Endothelial cell of umbilical vein (primary cell): ENCODE results near the gene KIAA1755. TPM values are rescaled to one million over a fixed set of nuclear protein-coding genes. Genes with fewer than 3 reads are reported as not detected.

ENCODE experiments used
- BruUV-seq: library from RNA; stranded (reverse); fragments of 400-500 nt; replicated peaks from 2 replicates; lab custom pipeline; 2021; lab: Mats Ljungman, UMichigan
- CTCF ChIA-PET: fragments of 300-600, 350-600 bp; sonication (Branson Sonifier 250); formaldehyde crosslinking; loops from one replicate; lab custom pipeline; 2021; ENCODE audit warnings: antibody characterized with exemption, inconsistent platforms; lab: Charles Lee
- POLR2A ChIA-PET: fragments of 300-600, 350-600 bp; sonication (Branson Sonifier 250); formaldehyde crosslinking; loops from one replicate; lab custom pipeline; 2021; ENCODE audit warnings: antibody characterized with exemption, inconsistent platforms; lab: Charles Lee
- DNase-seq: peaks from one replicate; pipeline ENCODE4 v3.0.0-alpha.2; 2011; ENCODE audit warnings: low read depth, low spot score
- FAIRE-seq: peaks from 2 replicates; lab custom pipeline; 2011; peaks lifted over from hg19 to GRCh38; lab: Jason Lieb, UNC
- H2AFZ ChIP-seq: 2 replicates; pipeline ENCODE4 v1.6.0; 2012; ENCODE audit warnings: low read depth, low read length, control low read depth, inconsistent platforms
- H3K27ac ChIP-seq: 2 replicates; pipeline ENCODE4 v1.5.1; 2011; ENCODE audit warnings: low read depth, mild to moderate bottlenecking, control low read depth, low read length, moderate library complexity; ENCODE audit not compliant: insufficient read depth
- H3K27me3 ChIP-seq, 2 experiments: 2 replicates each; pipeline versions ENCODE4 v1.6.0 to v1.6.1; 2011; ENCODE audit warnings: low read length in 2 of 2, mixed read lengths in 1 of 2; ENCODE audit not compliant: control insufficient read depth in 2 of 2, insufficient read depth in 2 of 2
- H3K36me3 ChIP-seq, 2 experiments: 2 replicates in 1 of 2; 3 replicates in 1 of 2; pipeline ENCODE4 v1.5.1; 2011; ENCODE audit warnings: low read length in 2 of 2, mild to moderate bottlenecking in 1 of 2, moderate library complexity in 1 of 2; ENCODE audit not compliant: control insufficient read depth in 2 of 2, insufficient read depth in 2 of 2; ENCODE audit errors: extremely low read depth in 1 of 2
- H3K4me1 ChIP-seq: 3 replicates; pipeline ENCODE4 v1.5.1; 2011; ENCODE audit warnings: mild to moderate bottlenecking, low read length; ENCODE audit not compliant: control insufficient read depth, insufficient read depth; ENCODE audit errors: extremely low read depth
- H3K4me2 ChIP-seq: 2 replicates; pipeline ENCODE4 v1.6.1; 2011; ENCODE audit warnings: low read length, control low read depth, mixed read lengths; ENCODE audit not compliant: insufficient read depth
- H3K4me3 ChIP-seq, 3 experiments: fragments of 200-600 bp in 1 of 3; sonication (generic), shearing (Covaris generic) in 1 of 3; replicated peaks in 1 of 3; 2 replicates each; pipeline ENCODE4 v1.5.1; 2011 to 2016; ENCODE audit warnings: control low read depth in 3 of 3, low read length in 3 of 3, mild to moderate bottlenecking in 2 of 3, inconsistent platforms in 1 of 3, low read depth in 1 of 3, moderate library complexity in 1 of 3; ENCODE audit not compliant: insufficient read depth in 1 of 3
- H3K79me2 ChIP-seq: 2 replicates; pipeline ENCODE4 v1.6.0; 2012; ENCODE audit warnings: low read length, inconsistent platforms; ENCODE audit not compliant: control insufficient read depth, insufficient read depth
- H3K9ac ChIP-seq: replicated peaks from 2 replicates; pipeline ENCODE3; 2011; ENCODE audit warnings: low read length, control low read depth; ENCODE audit not compliant: insufficient read depth; ENCODE audit errors: extremely low read depth
- H3K9me1 ChIP-seq: replicated peaks from 3 replicates; pipeline ENCODE4 v1.6.0; 2011; ENCODE audit warnings: mild to moderate bottlenecking, low read length; ENCODE audit not compliant: control insufficient read depth, insufficient read depth; ENCODE audit errors: extremely low read depth
- H3K9me3 ChIP-seq: replicated peaks from 2 replicates; pipeline ENCODE4 v1.5.1; 2012; ENCODE audit warnings: low read length, inconsistent platforms; ENCODE audit not compliant: control insufficient read depth, insufficient read depth
- H4K20me1 ChIP-seq: replicated peaks from 2 replicates; pipeline ENCODE3; 2011; ENCODE audit warnings: mild to moderate bottlenecking, low read length; ENCODE audit not compliant: control insufficient read depth, insufficient read depth; ENCODE audit errors: extremely low read depth
- EZH2 ChIP-seq: IDR thresholded peaks from 2 replicates; pipeline ENCODE4 v1.6.1; 2012; ENCODE audit warnings: borderline replicate concordance, low read depth, mild to moderate bottlenecking, moderate library complexity, low read length, inconsistent platforms; ENCODE audit not compliant: severe bottlenecking
- FOS ChIP-seq: IDR thresholded peaks from 2 replicates; pipeline ENCODE4 v1.6.1; 2011; ENCODE audit warnings: mild to moderate bottlenecking, low read length, moderate library complexity, borderline replicate concordance; ENCODE audit not compliant: insufficient read depth
- GATA2 ChIP-seq: IDR thresholded peaks from 2 replicates; pipeline ENCODE4 v1.7.0; 2011; ENCODE audit warnings: low read depth, mild to moderate bottlenecking, moderate library complexity, mixed read lengths, low read length; ENCODE audit not compliant: insufficient read length, insufficient read depth
- JUN ChIP-seq: IDR thresholded peaks from 2 replicates; pipeline ENCODE4 v1.6.1; 2011; ENCODE audit warnings: borderline replicate concordance, low read depth; ENCODE audit not compliant: insufficient read length, insufficient read depth
- MYC ChIP-seq: IDR thresholded peaks from one replicate; pipeline ENCODE4 v1.6.1; 2011; ENCODE audit warnings: mild to moderate bottlenecking, low read depth, low read length
- POLR2A ChIP-seq: IDR thresholded peaks from 2 replicates; pipeline ENCODE4 v1.6.1; 2012; ENCODE audit warnings: low read depth, mild to moderate bottlenecking, control low read depth, low read length
- POLR2AphosphoS5 ChIP-seq: IDR thresholded peaks from 2 replicates; pipeline ENCODE4 v1.6.1; 2012; ENCODE audit warnings: low read depth, mild to moderate bottlenecking, control low read depth, low read length, moderate library complexity; ENCODE audit not compliant: insufficient read depth
- dilution Hi-C: fragments of 300-500 bp; cut with MboI; formaldehyde crosslinking; loops from one replicate; pipeline ENCODE4 v1.15.0; 2019; ENCODE audit warnings: low sequenced_read_pairs; ENCODE audit not compliant: extremely low pct_ligation_motif_present
- intact Hi-C: fragments of 100-400 bp; cut with micrococcal nuclease; formaldehyde crosslinking; loops from one replicate; pipeline ENCODE4 v1.10.0; 2022
- polyA plus RNA-seq, 4 experiments: library from polyadenylated mRNA; depleted of rRNA in 3 of 4; stranded (reverse) in 3 of 4; unstranded in 1 of 4; fragments of >200 nt; gene quantifications; 2 replicates each; pipeline versions ENCODE4 v1.2.1 to v1.2.3, GENCODE V29; 2011 to 2012; ENCODE audit warnings: missing spikeins in 1 of 4
- total RNA-seq: library from RNA; stranded (reverse); gene quantifications from 2 replicates; pipeline ENCODE4 v1.2.3, GENCODE V29; 2021
- TF ChIP-seq, protein P1 (sequence below), 2 donors: IDR thresholded peaks; 1 replicate in 1 of 2; 2 replicates in 1 of 2; pipeline ENCODE4 v1.5.1; 2011; ENCODE audit warnings: low read length in 2 of 2, mild to moderate bottlenecking in 2 of 2, moderate library complexity in 2 of 2, control low read depth in 1 of 2, inconsistent platforms in 1 of 2, low read depth in 1 of 2; ENCODE audit not compliant: insufficient read depth in 1 of 2; ENCODE audit errors: extremely low read depth in 1 of 2
- TF ChIP-seq, protein P2 (sequence below): IDR thresholded peaks from 2 replicates; pipeline ENCODE4 v1.6.1; 2011; ENCODE audit not compliant: insufficient read depth, insufficient read length

KIAA1755 gene
- total and polyA plus RNA-seq, 2 donors (not counting 3 experiments of a cell fraction or from before 2014, with no cell fraction given) = 0.36 to 0.51 TPM

DNA sequence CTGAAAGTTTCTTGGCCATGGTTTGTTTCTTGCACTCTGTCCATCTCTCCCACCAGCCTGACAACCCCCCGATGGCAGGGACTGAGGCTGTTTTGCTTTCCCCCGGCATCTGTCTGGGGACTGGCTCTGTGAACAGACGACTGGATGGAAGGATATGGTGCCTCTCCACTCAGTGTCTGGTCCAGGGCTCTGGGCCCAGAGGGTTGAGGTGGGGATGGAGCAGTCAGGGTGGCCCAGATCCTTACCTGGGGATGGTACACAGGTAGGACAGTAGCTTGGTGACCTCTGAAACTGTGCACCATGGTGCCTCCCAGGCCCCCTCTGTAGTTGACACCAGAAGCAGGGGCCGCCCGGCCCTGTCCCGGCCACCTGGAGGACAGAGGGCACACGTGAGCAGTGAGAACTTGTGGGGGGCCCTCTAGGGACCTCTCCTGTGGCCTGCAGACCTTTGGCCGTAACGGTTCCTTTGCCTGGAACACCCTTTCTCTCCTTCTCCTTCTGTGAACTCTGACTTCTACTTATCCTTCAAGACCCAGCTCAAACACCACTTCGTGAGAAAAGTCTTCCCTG, 29.5 kb downstream of the KIAA1755 start:
- no peak for TF ChIP-seq EZH2
- no peak for TF ChIP-seq POLR2AphosphoS5
- no peak for TF ChIP-seq MYC
- TF ChIP-seq, protein P1, sequence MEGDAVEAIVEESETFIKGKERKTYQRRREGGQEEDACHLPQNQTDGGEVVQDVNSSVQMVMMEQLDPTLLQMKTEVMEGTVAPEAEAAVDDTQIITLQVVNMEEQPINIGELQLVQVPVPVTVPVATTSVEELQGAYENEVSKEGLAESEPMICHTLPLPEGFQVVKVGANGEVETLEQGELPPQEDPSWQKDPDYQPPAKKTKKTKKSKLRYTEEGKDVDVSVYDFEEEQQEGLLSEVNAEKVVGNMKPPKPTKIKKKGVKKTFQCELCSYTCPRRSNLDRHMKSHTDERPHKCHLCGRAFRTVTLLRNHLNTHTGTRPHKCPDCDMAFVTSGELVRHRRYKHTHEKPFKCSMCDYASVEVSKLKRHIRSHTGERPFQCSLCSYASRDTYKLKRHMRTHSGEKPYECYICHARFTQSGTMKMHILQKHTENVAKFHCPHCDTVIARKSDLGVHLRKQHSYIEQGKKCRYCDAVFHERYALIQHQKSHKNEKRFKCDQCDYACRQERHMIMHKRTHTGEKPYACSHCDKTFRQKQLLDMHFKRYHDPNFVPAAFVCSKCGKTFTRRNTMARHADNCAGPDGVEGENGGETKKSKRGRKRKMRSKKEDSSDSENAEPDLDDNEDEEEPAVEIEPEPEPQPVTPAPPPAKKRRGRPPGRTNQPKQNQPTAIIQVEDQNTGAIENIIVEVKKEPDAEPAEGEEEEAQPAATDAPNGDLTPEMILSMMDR (IDR thresholded peaks at IDR 0.05; ENCODE audit: extremely low read depth in 1 of 2, insufficient read depth in 1 of 2, low read depth in 1 of 2, low read length in 2 of 2) = no peak
- no peak for TF ChIP-seq JUN
- no peak for TF ChIP-seq FOS
- no peak for TF ChIP-seq GATA2
- TF ChIP-seq POLR2A = no peak
- TF ChIP-seq, protein P2, sequence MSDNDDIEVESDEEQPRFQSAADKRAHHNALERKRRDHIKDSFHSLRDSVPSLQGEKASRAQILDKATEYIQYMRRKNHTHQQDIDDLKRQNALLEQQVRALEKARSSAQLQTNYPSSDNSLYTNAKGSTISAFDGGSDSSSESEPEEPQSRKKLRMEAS = no peak
- no peak for FAIRE-seq

More for the DNA sequence above, 29.5 kb downstream of the KIAA1755 start:
- Histone ChIP-seq H3K36me3 (no peaks in the 10 kb centered on the region), H3K27ac (no peak overlapping the region), H3K9ac (no peak overlapping the region), H3K4me3 (no peak overlapping the region), H3K9me1 (no peaks in the 10 kb centered on the region), H3K79me2 (no peaks in the 10 kb centered on the region), H2AFZ (no peak overlapping the region), H3K4me1 (peaks cover 10% of the 10 kb centered on the region), H3K4me2 (no peak overlapping the region), H3K27me3 (peaks cover 0 to 1% of the 10 kb centered on the region in 2 experiments), H3K9me3 (no peaks in the 10 kb centered on the region), H4K20me1 (no peaks in the 10 kb centered on the region)
- CTCF ChIA-PET = interaction anchor here (0.8 to 9.2 kb wide), 25 partner anchors 9 to 667 kb away, joined by 3 to 204 read pairs (median 5); partner anchors contain the start of gene BPI
- no TSS peak for BruUV-seq
- POLR2A ChIA-PET = interaction anchor here (0.8 kb wide), 1 partner anchor 178 kb away, joined by 3 read pairs; no protein-coding TSS in a partner anchor
- no peak for DNase-seq
- dilution Hi-C loops (no loop called here), intact Hi-C loops (no loop called here)
